Ramos (cell line): ENCODE data around the gene SGMS2.

Experiments
- in situ Hi-C: fragments of 300-500 bp; cut with MboI; formaldehyde crosslinking; loops from one replicate; pipeline ENCODE4 v1.14.3; 2022; ENCODE audit warnings: low sequenced_read_pairs; ENCODE audit not compliant: unreplicated experiment

The SGMS2 gene

DNA sequence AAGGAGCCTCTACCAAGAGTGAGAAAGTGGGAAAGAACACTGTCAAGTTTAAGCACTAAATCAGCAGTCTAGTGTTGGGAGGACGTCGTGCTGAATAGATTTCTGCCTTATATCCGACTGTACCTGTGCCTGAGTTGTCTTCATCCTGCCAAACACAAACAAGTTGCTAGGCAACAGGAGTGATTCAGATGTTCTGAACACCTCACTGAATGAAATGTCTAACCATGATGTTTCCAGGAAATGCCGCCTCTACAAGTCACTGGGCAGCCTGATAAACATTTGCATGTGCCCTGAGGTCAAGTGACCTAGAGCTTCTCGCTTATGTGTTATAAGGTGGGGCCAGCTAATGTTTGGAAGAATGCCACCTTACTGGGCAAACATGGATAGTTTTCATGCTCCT is 37.9 kb downstream of the SGMS2 start:
- in situ Hi-C loops: no loop called here

DNA sequence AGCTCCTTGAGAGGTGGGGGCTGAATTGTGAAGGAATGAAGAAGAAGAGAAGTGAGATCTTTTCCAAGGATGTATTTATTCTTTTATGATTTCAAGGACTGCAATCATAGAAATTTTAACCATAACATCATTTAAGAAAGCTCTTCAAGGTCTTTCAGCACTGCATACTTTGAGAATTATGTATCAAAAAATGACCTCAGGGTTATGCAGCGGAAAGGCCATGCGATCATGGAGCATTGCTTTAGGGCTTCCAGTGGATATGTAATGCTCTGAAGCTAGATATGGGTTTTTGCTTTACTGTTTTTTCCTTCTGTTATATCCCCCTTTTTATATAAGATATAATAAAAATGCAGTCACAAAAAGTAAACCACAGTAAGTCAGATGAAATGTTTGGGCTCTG is 38.7 kb downstream of the SGMS2 start:
- in situ Hi-C loops: no loop called here

GRCh38 chr4:107863850-107864371 is 39.2 kb downstream of the SGMS2 start:
- in situ Hi-C loops: no loop called here

- in situ Hi-C loops: no loop called here
These were observed 42.0 kb downstream of the SGMS2 start for GRCh38 chr4:107866726-107867125.

DNA sequence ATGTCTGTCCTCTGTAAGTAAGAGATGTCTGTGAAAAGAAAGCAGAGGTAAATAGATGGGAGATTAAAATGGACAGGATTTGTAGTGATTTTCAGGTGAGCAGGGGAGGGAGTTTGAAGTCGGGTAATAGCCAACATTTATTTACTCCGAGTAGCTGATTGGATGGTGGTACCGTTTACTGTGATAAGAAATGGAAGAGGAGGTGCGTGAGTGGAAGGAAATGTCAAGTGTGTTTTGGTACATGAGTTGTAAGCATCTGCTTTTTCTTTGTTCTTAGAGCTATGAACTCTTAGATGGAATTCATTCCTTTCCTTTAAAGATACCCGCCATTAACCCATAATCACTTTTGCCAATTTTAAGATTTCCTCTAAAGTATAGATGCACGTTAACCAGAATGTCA is 45.5 kb downstream of the SGMS2 start:
- in situ Hi-C loops: no loop called here

GRCh38 chr4:107870916-107871786 is 46.4 kb downstream of the SGMS2 start:
- in situ Hi-C loops: no loop called here

GRCh38 chr4:107874024-107874423 is 49.3 kb downstream of the SGMS2 start:
- in situ Hi-C loops: no loop called here

DNA sequence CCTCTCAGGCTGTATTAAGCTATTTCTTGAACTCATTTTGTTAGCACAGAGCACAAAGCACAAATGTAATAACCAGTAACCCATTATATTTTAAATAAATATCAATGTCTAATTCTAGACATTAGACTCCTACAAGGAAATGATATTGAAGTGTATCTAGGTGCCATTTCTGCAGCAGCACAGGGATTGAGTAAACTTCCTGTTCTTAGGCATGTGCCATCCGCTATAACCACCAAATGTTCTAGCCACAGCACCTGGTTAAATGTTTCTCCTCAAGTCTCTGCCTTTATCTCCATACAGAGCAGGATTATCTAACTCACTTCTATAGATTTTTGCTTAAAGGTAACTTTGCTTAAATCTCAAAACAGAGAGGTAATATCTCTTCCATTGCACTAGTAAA is 51.4 kb downstream of the SGMS2 start:
- in situ Hi-C loops: no loop called here

GRCh38 chr4:107877361-107877760 is 52.6 kb downstream of the SGMS2 start:
- in situ Hi-C loops: no loop called here

- in situ Hi-C loops: no loop called here
These were observed 61.1 kb downstream of the SGMS2 start for GRCh38 chr4:107885865-107886264.

- in situ Hi-C loops: no loop called here
These were observed 63.5 kb downstream of the SGMS2 start for GRCh38 chr4:107888237-107888636.

GRCh38 chr4:107890779-107891178 is 66.0 kb downstream of the SGMS2 start:
- in situ Hi-C loops: no loop called here

DNA sequence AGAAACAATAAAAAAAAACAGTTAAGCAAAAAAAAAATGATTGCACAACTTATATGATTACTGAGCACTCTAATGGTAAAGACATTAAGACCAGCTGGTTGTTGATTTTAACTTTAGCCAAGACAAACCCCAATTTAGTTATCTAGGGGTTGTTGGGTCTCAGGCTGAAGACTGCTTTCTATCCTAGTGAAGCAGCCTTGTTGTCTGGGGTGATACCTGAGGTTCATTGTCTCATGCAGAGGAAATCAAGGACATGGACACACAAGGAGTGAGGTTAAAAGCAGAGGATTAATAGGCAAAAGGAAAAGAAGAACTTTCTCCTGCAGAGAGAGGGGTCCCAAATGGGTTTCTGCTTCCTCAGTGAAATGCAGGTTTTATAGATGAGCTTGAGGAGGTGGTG is 66.6 kb downstream of the SGMS2 start:
- in situ Hi-C loops: no loop called here

DNA sequence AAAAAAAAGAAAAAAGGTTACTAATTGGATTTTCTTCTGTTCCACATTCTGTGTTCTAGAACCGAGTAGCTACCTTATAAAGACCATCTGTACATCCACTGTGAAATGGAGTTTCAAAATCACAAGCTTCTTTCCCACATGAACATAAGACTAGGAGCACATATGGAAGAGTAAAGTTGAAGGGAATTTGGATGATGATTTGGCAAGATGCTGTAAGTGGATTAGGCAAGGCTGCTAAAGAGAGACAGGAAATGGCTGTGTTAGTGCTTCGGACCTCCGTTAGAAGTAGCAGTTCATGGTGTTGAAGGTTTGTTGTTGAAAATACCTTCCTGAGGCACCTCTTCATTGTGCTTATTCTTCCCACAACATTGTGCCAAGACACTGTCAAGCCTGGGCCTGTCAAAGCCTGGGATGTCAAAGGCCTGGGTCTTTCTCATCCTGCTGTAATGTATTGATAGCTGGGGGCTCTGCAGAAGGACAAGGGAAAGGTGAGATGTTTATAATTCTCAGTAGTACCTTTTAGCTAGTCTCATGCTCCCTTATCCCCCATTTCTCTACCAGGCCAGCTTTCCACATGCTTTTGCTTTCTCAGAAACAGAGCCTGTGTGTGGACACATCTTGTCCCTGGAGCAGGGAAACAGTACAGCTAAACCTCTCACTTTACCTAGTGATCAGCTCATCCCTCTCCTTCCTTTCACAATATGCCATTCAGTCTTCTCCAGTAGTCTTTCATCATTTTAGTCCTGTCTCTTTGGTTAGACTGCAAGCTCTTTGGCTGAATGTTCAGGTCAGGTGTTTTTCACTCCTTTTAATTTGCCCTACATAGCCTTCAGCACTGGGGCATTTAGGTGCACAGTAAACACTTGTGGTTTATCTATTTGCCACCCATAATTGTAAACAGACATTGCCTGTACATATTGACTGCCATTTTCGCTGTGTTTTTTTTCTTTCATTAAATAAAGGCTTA is 68.7 kb downstream of the SGMS2 start:
- in situ Hi-C loops: no loop called here

GRCh38 chr4:107894138-107894603 is 69.4 kb downstream of the SGMS2 start:
- in situ Hi-C loops: no loop called here

DNA sequence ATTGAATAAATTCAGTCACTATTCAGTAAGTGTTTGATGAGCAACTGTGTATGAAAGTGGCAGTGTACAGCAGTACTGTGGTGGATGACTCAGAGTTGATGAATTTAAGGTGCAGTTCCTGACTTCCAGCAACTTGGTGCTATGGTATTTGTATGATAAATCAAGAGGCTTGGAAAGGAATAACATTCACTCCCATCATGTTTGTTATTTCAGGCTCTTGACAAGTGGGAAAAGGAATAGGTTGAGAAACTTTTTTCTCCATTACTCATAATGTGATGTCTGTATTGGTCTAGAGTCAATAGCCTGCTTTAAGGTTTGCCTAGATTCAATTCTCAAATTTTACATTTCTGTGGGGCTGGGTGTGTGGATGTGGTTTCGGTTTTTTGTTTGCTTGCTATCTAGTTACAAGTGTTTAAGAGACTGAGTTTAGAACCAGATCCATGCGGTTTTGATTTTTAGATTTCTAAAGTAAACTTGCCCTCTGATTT is 71.5 kb downstream of the SGMS2 start:
- in situ Hi-C loops: no loop called here

DNA sequence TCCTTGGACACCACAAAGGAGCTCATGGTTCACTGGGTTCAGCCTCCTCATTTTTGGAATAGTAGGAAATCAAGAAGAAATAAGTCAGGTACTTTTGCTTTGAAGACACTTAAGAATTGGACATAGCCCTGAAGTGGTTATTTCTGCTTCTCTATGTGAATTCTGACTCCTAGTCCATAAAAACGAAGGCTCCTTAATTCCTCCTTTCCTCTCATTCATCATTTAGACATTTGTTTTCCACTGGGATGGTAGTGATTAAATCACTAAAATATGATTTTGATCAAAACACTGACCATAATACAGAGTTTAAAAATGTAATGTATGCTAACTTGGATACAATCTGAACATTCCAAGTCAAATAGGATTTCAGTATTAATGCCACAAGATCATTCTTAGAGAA is 71.9 kb downstream of the SGMS2 start:
- in situ Hi-C loops: no loop called here

DNA sequence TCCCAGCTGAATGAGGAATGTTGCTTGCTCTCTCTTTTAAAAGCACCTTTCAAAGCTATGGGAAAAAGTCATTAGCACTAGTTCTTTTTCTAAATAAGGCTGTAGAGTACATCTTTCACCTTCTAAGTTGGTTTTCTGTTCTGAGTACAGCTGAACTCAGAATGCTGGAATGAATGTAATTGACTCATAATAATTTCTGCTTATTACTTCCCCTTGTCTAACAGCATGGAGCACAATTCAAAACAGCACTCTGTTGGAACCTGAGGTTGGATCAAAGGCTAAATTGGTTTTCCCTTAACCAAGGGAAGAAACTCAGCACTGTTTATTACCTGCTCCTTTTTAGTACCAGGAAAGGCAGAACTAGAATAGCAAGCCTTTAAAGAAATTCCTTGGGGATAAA is 73.1 kb downstream of the SGMS2 start:
- in situ Hi-C loops: no loop called here

- in situ Hi-C loops: no loop called here
These were observed 75.3 kb downstream of the SGMS2 start for GRCh38 chr4:107900067-107900466.

DNA sequence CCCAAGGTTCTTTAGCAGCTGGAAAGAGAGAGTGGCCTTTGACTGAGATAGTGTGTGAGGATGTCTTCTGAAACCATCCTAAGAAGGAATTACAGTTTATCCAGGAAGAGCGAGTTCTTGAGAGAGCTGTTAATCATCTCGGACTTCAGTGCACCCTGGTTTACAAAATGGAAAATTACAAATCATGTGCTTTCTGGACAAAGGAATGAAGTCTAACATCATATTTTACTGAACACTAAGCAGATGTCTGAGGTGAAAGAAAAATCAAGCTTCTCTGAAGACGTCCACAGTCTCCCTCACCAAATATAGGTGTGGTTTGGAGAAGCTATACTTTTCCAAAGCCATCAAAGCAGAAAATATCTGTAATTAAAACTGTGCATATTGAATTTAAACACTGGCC is 75.8 kb downstream of the SGMS2 start:
- in situ Hi-C loops: no loop called here
